ENCODE data around the gene MCTP2. TPM values are rescaled to one million over a fixed set of nuclear protein-coding genes. Genes with fewer than 3 reads are reported as not detected.

MCTP2 gene
- total and polyA plus RNA-seq, 9 of the 15 experiments (the other 6 are each of a cell fraction or from before 2014, with no cell fraction given), result 0.07 TPM; not detected in 8

- ATAC-seq, result no peak
- intact Hi-C loops (cut with micrococcal nuclease) (no loop called here), in situ Hi-C loops (cut with MboI) (no loop called here)
- ChIA-PET POLR2A (no interaction called here), CTCF (ENCODE audit: low intra/inter-chr PET ratio) (no interaction called here)
- peaks cover under 1% of the 10 kb centered on the region; the same call in 1 of the 2 replicates for H3K9me3 ChIP-seq (replicated peaks; ENCODE audit: control insufficient read depth, insufficient read depth, low read depth, low read length)
- no peak overlapping the region for H2AFZ ChIP-seq (ENCODE audit: low read depth, low read length)
- no peaks in the 10 kb centered on the region for H3K27me3 ChIP-seq (ENCODE audit: control insufficient read depth in 2 of 2, insufficient read depth in 2 of 2, low read length in 2 of 2)
- H3K27ac ChIP-seq (ENCODE audit: extremely low read depth, low read depth, low read length), result no peak overlapping the region
- BruUV-seq (replicated peaks), result no TSS peak
- 0% methylated on average over 7 of the region's 7 CpGs for WGBS (ENCODE audit: insufficient coverage, low coverage, missing lambda C conversion rate)
- H4K20me1 ChIP-seq (replicated peaks; ENCODE audit: control insufficient read depth, insufficient read depth, low read length), result no peaks in the 10 kb centered on the region
- H3K9me1 ChIP-seq (ENCODE audit: control insufficient read depth, insufficient read depth, low read length), result no peaks in the 10 kb centered on the region
- no peak for FAIRE-seq
- no peak for TF ChIP-seq ILF3 (IDR thresholded peaks at IDR 0.05; ENCODE audit: borderline replicate concordance)
- TF ChIP-seq DDX20 (tag; IDR thresholded peaks at IDR 0.05; ENCODE audit: low read depth), result no peak
- no peak overlapping the region for H3K9ac ChIP-seq (ENCODE audit: insufficient read depth in 1 of 2, low read depth in 2 of 2, low read length in 2 of 2)
- H3K4me2 ChIP-seq (ENCODE audit: insufficient read depth, low read length), result no peak overlapping the region
- no peaks in the 10 kb centered on the region for H3K79me2 ChIP-seq (ENCODE audit: control insufficient read depth, insufficient read depth, low read length)
- H3K4me3 ChIP-seq, result no peak overlapping the region
- H3K4me1 ChIP-seq (replicated peaks in 1 of 2; ENCODE audit: control insufficient read depth in 2 of 2, insufficient read depth in 2 of 2, low read length in 2 of 2), result no peaks in the 10 kb centered on the region
- no peaks in the 10 kb centered on the region for H3K36me3 ChIP-seq (ENCODE audit: control insufficient read depth, insufficient read depth, low read length)
- no peak for DNase-seq (ENCODE audit: extremely low read depth in 1 of 4, low spot score in 3 of 4)
Measured at GRCh38 chr15:94282269-94283250, 51.2 kb downstream of the MCTP2 start.

- 4% methylated on average over 3 of the region's 3 CpGs for WGBS (ENCODE audit: insufficient coverage, low coverage, missing lambda C conversion rate)
Measured at GRCh38 chr15:94286583-94286982, 55.2 kb downstream of the MCTP2 start.

More at GRCh38 chr15:94286583-94286982, 55.2 kb downstream of the MCTP2 start:
- no TSS peak for BruUV-seq (replicated peaks)
- Histone ChIP-seq H4K20me1 (replicated peaks; ENCODE audit: control insufficient read depth, insufficient read depth, low read length) (no peaks in the 10 kb centered on the region), H3K36me3 (ENCODE audit: control insufficient read depth, insufficient read depth, low read length) (no peaks in the 10 kb centered on the region), H3K27me3 (ENCODE audit: control insufficient read depth in 2 of 2, insufficient read depth in 2 of 2, low read length in 2 of 2) (no peaks in the 10 kb centered on the region), H2AFZ (ENCODE audit: low read depth, low read length) (no peak overlapping the region), H3K9me1 (ENCODE audit: control insufficient read depth, insufficient read depth, low read length) (no peaks in the 10 kb centered on the region), H3K4me3 (no peak overlapping the region), H3K79me2 (ENCODE audit: control insufficient read depth, insufficient read depth, low read length) (no peaks in the 10 kb centered on the region), H3K4me1 (replicated peaks in 1 of 2; ENCODE audit: control insufficient read depth in 2 of 2, insufficient read depth in 2 of 2, low read length in 2 of 2) (no peaks in the 10 kb centered on the region), H3K9me3 (replicated peaks; ENCODE audit: control insufficient read depth, insufficient read depth, low read depth, low read length) (peaks cover 5% of the 10 kb centered on the region), H3K4me2 (ENCODE audit: insufficient read depth, low read length) (no peak overlapping the region), H3K9ac (ENCODE audit: insufficient read depth in 1 of 2, low read depth in 2 of 2, low read length in 2 of 2) (no peak overlapping the region), H3K27ac (ENCODE audit: extremely low read depth, low read depth, low read length) (no peak overlapping the region)
- FAIRE-seq (no peak), DNase-seq (ENCODE audit: extremely low read depth in 1 of 4, low spot score in 3 of 4) (no peak), ATAC-seq (no peak)
- intact Hi-C loops (cut with micrococcal nuclease), result no loop called here
- no peak for TF ChIP-seq HNRNPLL (IDR thresholded peaks at IDR 0.05; ENCODE audit: low read depth, low read length, poor library complexity, severe bottlenecking)
- no peak for TF ChIP-seq CREB3 (tag; conservative IDR thresholded peaks at IDR 0.05; ENCODE audit: low read depth)
- ChIA-PET POLR2A (interaction anchor here (1.3 kb wide), 1 partner anchor 10 kb away, joined by 3 read pairs; no protein-coding TSS in a partner anchor), CTCF (ENCODE audit: low intra/inter-chr PET ratio) (no interaction called here)
- in situ Hi-C loops (cut with MboI), result no loop called here

Measured in K562 (cell line).